ENCODE data around the gene SRMS. TPM values are rescaled to one million over a fixed set of nuclear protein-coding genes. Genes with fewer than 3 reads are reported as not detected.

Gene SRMS
- total and polyA plus RNA-seq, 2 of the 13 experiments (the other 11 are each of a cell fraction or from before 2014, with no cell fraction given), result not detected

GRCh38 chr20:63574829-63575743, 27.5 kb upstream of the SRMS start:
- peak overlapping the region; percentile 52 to 98 (median 88) for H3K4me3 ChIP-seq (replicated peaks in 1 of 3; ENCODE audit: insufficient read depth in 1 of 3, low read depth in 2 of 3, low read length in 3 of 3)
- no peaks in the 10 kb centered on the region for H3K79me2 ChIP-seq (ENCODE audit: insufficient read depth, low read length)
- H3K4me1 ChIP-seq (ENCODE audit: insufficient read depth, low read length), result peaks cover 64% of the 10 kb centered on the region
- WGBS (ENCODE audit: low lambda C conversion rate), result 16% methylated on average over 26 of the region's 28 CpGs
- H3K27me3 ChIP-seq (ENCODE audit: control insufficient read depth in 1 of 2, insufficient read depth in 2 of 2, low read length in 2 of 2), result peaks cover 6 to 30% of the 10 kb centered on the region in 2 experiments; a peak in 3 of 5 replicates
- no TSS peak for BruUV-seq (replicated peaks)
- peaks cover 2% of the 10 kb centered on the region; the same call in 1 of the 2 replicates for H4K20me1 ChIP-seq (ENCODE audit: insufficient read depth, low read length)
- no peaks in the 10 kb centered on the region for H3K36me3 ChIP-seq (replicated peaks in 1 of 2; ENCODE audit: control insufficient read depth in 1 of 2, insufficient read depth in 2 of 2, low read length in 2 of 2)
- peak; percentile 20 for ATAC-seq
- POLR2A ChIA-PET, result interaction anchor here (0.9 to 2.6 kb wide), 10 partner anchors 10 to 382 kb away, joined by 3 to 26 read pairs (median 7); partner anchors contain the start of genes GMEB2, PPDPF, PTK6 and TPD52L2
- H3K27ac ChIP-seq (ENCODE audit: extremely low read length, insufficient read depth, low read length), result no peak overlapping the region
- FAIRE-seq, result no peak
- CTCF ChIA-PET (ENCODE audit: low intra/inter-chr PET ratio, low total read pairs), result no interaction called here
- intact Hi-C loops (cut with micrococcal nuclease; ENCODE audit: unreplicated experiment) (no loop called here), in situ Hi-C loops (cut with HindIII; ENCODE audit: extremely low pct_ligation_motif_present, low pct_unique_long_range_greater_than_20kb) (loop anchor here (5.0 kb wide), 1 partner anchor 38 kb away; the partner anchor contains the start of gene PTK6)
- H3K9ac ChIP-seq (ENCODE audit: insufficient read depth, low read depth, low read length), result peak overlapping the region; percentile 48; the same call in 1 of the 2 replicates
- peak overlapping the region; percentile 100 for H3K4me2 ChIP-seq (ENCODE audit: low read depth, low read length)
- no peaks in the 10 kb centered on the region for H3K9me3 ChIP-seq (ENCODE audit: low read length)
- H2AFZ ChIP-seq (ENCODE audit: low read length), result no peak overlapping the region
- no peak for DNase-seq (ENCODE audit: low spot score)
- 0 out of 2 replicates have a peak, but pooled peaks have one; percentile 24 for TF ChIP-seq EED (CRISPR knock-in tag; IDR thresholded peaks at IDR 0.05)
- no peak for TF ChIP-seq LBX2 (CRISPR knock-in tag; IDR thresholded peaks at IDR 0.05; ENCODE audit: borderline replicate concordance)
- TF ChIP-seq NR2C2 (CRISPR knock-in tag; IDR thresholded peaks at IDR 0.05; ENCODE audit: borderline replicate concordance), result peak; percentile 43
- TF ChIP-seq GATAD2A (CRISPR knock-in tag; IDR thresholded peaks at IDR 0.05), result peak; percentile 80; the same call in 1 of the 2 replicates
- peak; percentile 62; the same call in 1 of the 2 replicates for TF ChIP-seq KLF11 (CRISPR knock-in tag; IDR thresholded peaks at IDR 0.05)
- peak; percentile 22; the same call in 1 of the 2 replicates for TF ChIP-seq ZFP36L1 (CRISPR knock-in tag; IDR thresholded peaks at IDR 0.05)
- TF ChIP-seq ZNF451 (CRISPR knock-in tag; IDR thresholded peaks at IDR 0.05), result no peak
- TF ChIP-seq ZNF18 (CRISPR knock-in tag; IDR thresholded peaks at IDR 0.05; ENCODE audit: insufficient replicate concordance), result no peak
- TF ChIP-seq ZBTB39 (CRISPR knock-in tag; IDR thresholded peaks at IDR 0.05), result no peak
- TF ChIP-seq ZNF691 (CRISPR knock-in tag; IDR thresholded peaks at IDR 0.05; ENCODE audit: borderline replicate concordance, low read depth), result 0 out of 2 replicates have a peak, but pooled peaks have one; percentile 6
- peak; percentile 30; the same call in 1 of the 2 replicates for TF ChIP-seq CSRNP1 (CRISPR knock-in tag; IDR thresholded peaks at IDR 0.05)
- no peak for TF ChIP-seq THRA (CRISPR knock-in tag; IDR thresholded peaks at IDR 0.05; ENCODE audit: borderline replicate concordance)
- no peak for TF ChIP-seq ASH2L (IDR thresholded peaks at IDR 0.05; ENCODE audit: insufficient read length, low read depth, low read length)
